Measurements from ENCODE around the gene KDM2B.

The KDM2B gene

GRCh38 chr12:121568971-121569751 lies 11.7 kb downstream of the KDM2B start:
- TF ChIP-seq ZFX (IDR thresholded peaks at IDR 0.05) (no peak), CTCF (conservative IDR thresholded peaks at IDR 0.05) (no peak)
- no peak overlapping the region for H3K27ac ChIP-seq

GRCh38 chr12:121568518-121568917 lies 12.3 kb downstream of the KDM2B start:
- TF ChIP-seq ZFX (IDR thresholded peaks at IDR 0.05) = no peak
- TF ChIP-seq CTCF (conservative IDR thresholded peaks at IDR 0.05) = no peak
- H3K27ac ChIP-seq = no peak overlapping the region

DNA sequence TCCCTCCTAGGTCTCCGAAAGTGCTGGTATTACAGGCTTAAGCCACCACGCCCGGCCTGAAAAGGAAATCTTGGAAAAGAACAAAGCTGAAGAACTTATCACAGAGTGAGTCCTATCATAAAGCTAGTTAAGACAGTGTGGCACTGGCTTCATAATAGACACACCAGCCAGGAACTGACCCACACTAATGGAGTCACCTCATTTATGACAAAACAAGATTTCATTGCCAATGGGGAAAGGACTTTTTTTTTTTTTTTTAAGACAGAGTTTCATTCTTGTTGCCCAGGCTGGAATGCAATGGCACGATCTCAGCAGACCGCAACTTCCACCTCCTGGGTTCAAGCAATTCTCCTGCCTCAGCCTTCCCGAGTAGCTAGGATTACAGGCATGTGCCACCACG lies 15.7 kb downstream of the KDM2B start:
- no peak for TF ChIP-seq ZFX (IDR thresholded peaks at IDR 0.05)
- no peak for TF ChIP-seq CTCF (conservative IDR thresholded peaks at IDR 0.05)
- H3K27ac ChIP-seq = no peak overlapping the region

- no peak for TF ChIP-seq ZFX (IDR thresholded peaks at IDR 0.05)
- TF ChIP-seq CTCF (conservative IDR thresholded peaks at IDR 0.05) = no peak
- H3K27ac ChIP-seq = no peak overlapping the region
These were observed 18.3 kb downstream of the KDM2B start for GRCh38 chr12:121562488-121562887.

- H3K27ac ChIP-seq = no peak overlapping the region
- TF ChIP-seq ZFX (IDR thresholded peaks at IDR 0.05) = no peak
- no peak for TF ChIP-seq CTCF (conservative IDR thresholded peaks at IDR 0.05)
These were observed 19.8 kb downstream of the KDM2B start for GRCh38 chr12:121561009-121561395.

DNA sequence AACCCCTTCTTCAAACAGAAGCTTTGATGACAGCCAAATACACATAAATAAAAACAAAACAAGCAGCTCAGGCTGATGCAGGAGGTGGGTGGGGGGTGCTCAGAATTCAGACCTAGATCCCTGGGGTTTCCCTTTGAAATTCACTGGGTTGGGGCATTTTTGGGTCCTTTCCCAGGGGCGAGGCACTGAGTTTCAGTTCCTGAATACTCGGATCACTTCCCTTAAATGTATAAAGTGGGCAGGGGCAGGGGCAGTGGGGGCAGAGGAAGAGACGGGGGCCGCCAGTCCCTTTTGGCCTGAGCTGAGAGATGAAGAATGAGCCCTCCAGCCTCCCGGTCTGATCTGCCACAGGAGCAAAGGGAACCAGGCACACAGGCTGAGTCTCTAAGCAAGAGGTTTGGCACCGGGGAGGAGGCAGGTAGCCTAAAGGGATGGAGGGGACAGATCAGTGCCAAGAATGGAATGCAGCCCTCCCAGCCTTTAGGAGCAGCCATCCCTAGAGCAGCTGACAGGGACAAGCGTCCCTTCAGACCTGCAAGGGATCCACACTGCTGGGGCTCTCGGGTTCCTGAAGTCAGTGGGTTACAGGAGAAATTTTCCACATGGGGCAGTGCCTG lies 20.3 kb downstream of the KDM2B start:
- H3K27ac ChIP-seq = no peak overlapping the region
- no peak for TF ChIP-seq ZFX (IDR thresholded peaks at IDR 0.05)
- no peak for TF ChIP-seq CTCF (conservative IDR thresholded peaks at IDR 0.05)

DNA sequence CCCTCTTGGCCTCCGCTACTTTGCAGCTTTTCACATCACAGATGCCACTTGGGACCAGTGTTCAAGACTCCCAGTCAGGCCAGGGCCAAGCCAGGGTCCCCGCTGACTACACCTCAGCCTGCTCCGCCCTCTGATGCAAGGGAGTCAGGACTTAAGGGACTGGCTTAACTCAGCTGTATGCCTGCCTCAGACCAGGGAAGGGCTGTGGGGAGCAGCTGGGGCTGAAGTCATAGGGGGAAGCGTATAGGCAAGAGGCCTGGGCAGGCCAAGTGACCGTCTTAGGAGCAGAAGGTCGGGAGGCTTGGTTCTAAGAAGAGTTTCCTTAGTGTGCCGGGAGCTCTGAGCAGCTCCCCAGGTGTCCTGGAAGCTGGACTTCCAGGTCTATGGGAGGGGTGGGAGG lies 21.9 kb downstream of the KDM2B start:
- TF ChIP-seq CTCF (conservative IDR thresholded peaks at IDR 0.05) (no peak), ZFX (IDR thresholded peaks at IDR 0.05) (no peak)
- no peak overlapping the region for H3K27ac ChIP-seq
